Measurements from ENCODE around the gene MUTYH. TPM values are rescaled to one million over a fixed set of nuclear protein-coding genes. Genes with fewer than 3 reads are reported as not detected.
"Not testable (repeated sequence)": the region's sequence is repeated elsewhere in the genome, so short reads cannot be mapped to it uniquely, and the experiment has no call there.

The MUTYH gene
- total RNA-seq, 1 donor from 2014 or later, result 33.7 TPM

DNA sequence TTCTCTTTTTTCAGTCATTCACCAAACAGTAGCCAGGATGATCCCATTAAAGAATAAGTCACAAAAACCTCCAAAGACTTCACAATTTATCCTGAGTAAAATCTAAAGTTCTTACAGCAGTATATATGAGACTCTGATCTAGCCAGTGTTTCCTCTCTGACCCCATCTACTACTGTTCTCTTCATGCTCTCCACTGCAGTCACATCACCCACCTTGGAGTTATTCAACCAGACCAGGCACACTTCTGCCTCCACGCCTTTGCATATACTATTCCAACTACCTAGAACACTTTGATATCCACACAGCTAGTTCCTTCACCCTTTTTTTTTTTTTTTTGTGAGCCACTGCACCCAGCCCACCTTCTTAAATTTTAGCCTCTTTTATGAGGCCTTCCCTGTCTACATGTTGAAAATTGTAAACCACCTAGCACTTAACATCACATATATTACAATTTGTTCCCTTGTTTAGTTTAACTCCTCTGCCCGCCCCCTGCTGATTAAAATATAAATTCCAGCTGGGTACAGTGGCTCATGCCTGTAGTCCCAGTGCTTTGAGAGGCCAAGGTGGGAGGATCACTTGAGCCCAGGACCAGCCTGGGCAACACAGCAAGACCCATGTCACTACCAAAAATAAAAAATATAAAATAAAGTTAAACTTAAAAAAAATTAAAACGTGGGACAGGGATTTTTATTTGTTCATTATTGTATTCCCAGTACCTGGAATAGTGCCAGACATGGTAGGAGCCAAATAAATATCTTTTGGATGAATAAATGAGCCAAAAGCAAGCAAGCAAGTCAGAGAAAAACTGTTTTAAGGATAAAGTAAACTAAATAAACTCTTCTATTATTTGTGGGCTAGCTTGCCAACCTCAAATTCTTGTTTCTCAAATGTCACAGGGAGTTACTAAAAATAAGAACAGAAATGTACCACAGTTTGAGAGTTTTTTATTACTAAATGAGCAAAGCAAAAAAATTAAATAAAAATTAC lies 35.2 kb upstream of the MUTYH start:
- no peak overlapping the region for H3K27ac Mint-ChIP-seq (ENCODE audit: unreplicated experiment)
- no peak overlapping the region for H3K4me3 Mint-ChIP-seq (ENCODE audit: unreplicated experiment)
- H3K9me3 Mint-ChIP-seq (ENCODE audit: unreplicated experiment), result no peaks in the 10 kb centered on the region
- H3K36me3 Mint-ChIP-seq (ENCODE audit: unreplicated experiment), result no peaks in the 10 kb centered on the region
- DNase-seq, result no peak
- no peaks in the 10 kb centered on the region for H3K27me3 Mint-ChIP-seq (ENCODE audit: unreplicated experiment)
- TF ChIP-seq, protein P1, sequence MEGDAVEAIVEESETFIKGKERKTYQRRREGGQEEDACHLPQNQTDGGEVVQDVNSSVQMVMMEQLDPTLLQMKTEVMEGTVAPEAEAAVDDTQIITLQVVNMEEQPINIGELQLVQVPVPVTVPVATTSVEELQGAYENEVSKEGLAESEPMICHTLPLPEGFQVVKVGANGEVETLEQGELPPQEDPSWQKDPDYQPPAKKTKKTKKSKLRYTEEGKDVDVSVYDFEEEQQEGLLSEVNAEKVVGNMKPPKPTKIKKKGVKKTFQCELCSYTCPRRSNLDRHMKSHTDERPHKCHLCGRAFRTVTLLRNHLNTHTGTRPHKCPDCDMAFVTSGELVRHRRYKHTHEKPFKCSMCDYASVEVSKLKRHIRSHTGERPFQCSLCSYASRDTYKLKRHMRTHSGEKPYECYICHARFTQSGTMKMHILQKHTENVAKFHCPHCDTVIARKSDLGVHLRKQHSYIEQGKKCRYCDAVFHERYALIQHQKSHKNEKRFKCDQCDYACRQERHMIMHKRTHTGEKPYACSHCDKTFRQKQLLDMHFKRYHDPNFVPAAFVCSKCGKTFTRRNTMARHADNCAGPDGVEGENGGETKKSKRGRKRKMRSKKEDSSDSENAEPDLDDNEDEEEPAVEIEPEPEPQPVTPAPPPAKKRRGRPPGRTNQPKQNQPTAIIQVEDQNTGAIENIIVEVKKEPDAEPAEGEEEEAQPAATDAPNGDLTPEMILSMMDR (IDR thresholded peaks at IDR 0.05; ENCODE audit: partially characterized antibody, unreplicated experiment), result no peak
- H3K4me1 Mint-ChIP-seq (ENCODE audit: low read depth, unreplicated experiment), result no peaks in the 10 kb centered on the region

DNA sequence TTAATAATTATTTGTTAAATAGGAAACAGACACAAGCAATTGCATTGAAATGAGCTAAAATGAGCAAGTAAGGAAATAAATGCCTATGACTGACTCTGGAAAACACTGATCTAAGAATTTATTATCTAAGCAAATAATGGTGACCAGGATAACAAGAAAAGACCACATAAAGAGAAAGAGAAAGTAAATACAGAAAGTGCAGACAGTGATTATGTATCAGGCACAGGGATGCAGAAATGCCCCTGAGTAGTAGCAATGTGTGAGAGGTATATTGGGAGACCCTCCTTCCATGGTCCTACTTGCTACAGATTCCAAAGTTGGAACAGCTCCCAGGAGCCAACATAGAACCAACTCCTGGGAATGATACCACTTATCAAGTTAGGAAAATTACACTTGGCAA lies 33.3 kb upstream of the MUTYH start:
- Mint-ChIP-seq H3K27me3 (ENCODE audit: unreplicated experiment) (no peaks in the 10 kb centered on the region), H3K4me3 (ENCODE audit: unreplicated experiment) (no peak overlapping the region), H3K4me1 (ENCODE audit: low read depth, unreplicated experiment) (no peaks in the 10 kb centered on the region), H3K27ac (ENCODE audit: unreplicated experiment) (no peak overlapping the region), H3K9me3 (ENCODE audit: unreplicated experiment) (no peaks in the 10 kb centered on the region), H3K36me3 (ENCODE audit: unreplicated experiment) (no peaks in the 10 kb centered on the region)
- TF ChIP-seq, protein P1 (IDR thresholded peaks at IDR 0.05; ENCODE audit: partially characterized antibody, unreplicated experiment), result no peak
- DNase-seq, result no peak

GRCh38 chr1:45370575-45370974 lies 30.3 kb upstream of the MUTYH start:
- no peaks in the 10 kb centered on the region for H3K27me3 Mint-ChIP-seq (ENCODE audit: unreplicated experiment)
- no peak overlapping the region for H3K27ac Mint-ChIP-seq (ENCODE audit: unreplicated experiment)
- no peaks in the 10 kb centered on the region for H3K36me3 Mint-ChIP-seq (ENCODE audit: unreplicated experiment)
- DNase-seq, result no peak
- TF ChIP-seq, protein P1 (IDR thresholded peaks at IDR 0.05; ENCODE audit: partially characterized antibody, unreplicated experiment), result no peak
- no peak overlapping the region for H3K4me3 Mint-ChIP-seq (ENCODE audit: unreplicated experiment)
- no peaks in the 10 kb centered on the region for H3K4me1 Mint-ChIP-seq (ENCODE audit: low read depth, unreplicated experiment)
- H3K9me3 Mint-ChIP-seq (ENCODE audit: unreplicated experiment), result no peaks in the 10 kb centered on the region

GRCh38 chr1:45365051-45365450 lies 24.8 kb upstream of the MUTYH start:
- Mint-ChIP-seq H3K27ac (ENCODE audit: unreplicated experiment) (no peak overlapping the region), H3K36me3 (ENCODE audit: unreplicated experiment) (no peaks in the 10 kb centered on the region), H3K27me3 (ENCODE audit: unreplicated experiment) (no peaks in the 10 kb centered on the region), H3K9me3 (ENCODE audit: unreplicated experiment) (no peaks in the 10 kb centered on the region), H3K4me3 (ENCODE audit: unreplicated experiment) (no peak overlapping the region), H3K4me1 (ENCODE audit: low read depth, unreplicated experiment) (no peaks in the 10 kb centered on the region)
- TF ChIP-seq, protein P1 (IDR thresholded peaks at IDR 0.05; ENCODE audit: partially characterized antibody, unreplicated experiment), result no peak
- no peak for DNase-seq

- Mint-ChIP-seq H3K9me3 (ENCODE audit: unreplicated experiment) (no peaks in the 10 kb centered on the region), H3K4me3 (ENCODE audit: unreplicated experiment) (no peak overlapping the region), H3K27ac (ENCODE audit: unreplicated experiment) (no peak overlapping the region), H3K4me1 (ENCODE audit: low read depth, unreplicated experiment) (no peaks in the 10 kb centered on the region), H3K36me3 (ENCODE audit: unreplicated experiment) (no peaks in the 10 kb centered on the region), H3K27me3 (ENCODE audit: unreplicated experiment) (no peaks in the 10 kb centered on the region)
- no peak for DNase-seq
- TF ChIP-seq, protein P1 (IDR thresholded peaks at IDR 0.05; ENCODE audit: partially characterized antibody, unreplicated experiment), result no peak
Observed at GRCh38 chr1:45364294-45364693, 24.1 kb upstream of the MUTYH start.

DNA sequence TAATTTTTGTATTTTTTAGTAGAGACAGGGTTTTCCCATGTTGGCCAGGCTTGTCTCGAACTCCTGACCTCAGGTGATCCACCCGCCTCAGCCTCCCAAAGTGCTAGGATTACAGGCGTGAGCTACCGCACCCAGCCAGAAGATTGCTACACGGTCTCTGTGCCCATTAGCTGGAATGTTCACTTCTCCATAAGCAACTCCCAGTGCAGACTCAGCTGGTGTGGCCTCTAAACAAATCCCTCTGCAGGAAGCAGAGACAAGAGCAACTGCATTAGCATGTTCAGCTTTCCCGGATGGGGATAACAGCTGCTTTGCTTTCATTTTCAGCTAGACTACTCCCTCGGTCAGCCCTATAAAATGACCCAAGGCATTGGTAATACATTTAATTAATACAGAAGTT lies 20.7 kb upstream of the MUTYH start:
- not testable (repeated sequence) for DNase-seq; H3K9me3 Mint-ChIP-seq (ENCODE audit: unreplicated experiment); H3K27ac Mint-ChIP-seq (ENCODE audit: unreplicated experiment); H3K36me3 Mint-ChIP-seq (ENCODE audit: unreplicated experiment); H3K4me3 Mint-ChIP-seq (ENCODE audit: unreplicated experiment); H3K4me1 Mint-ChIP-seq (ENCODE audit: low read depth, unreplicated experiment); H3K27me3 Mint-ChIP-seq (ENCODE audit: unreplicated experiment)

Data from glutamatergic neuron (in vitro differentiated cells).